HEK293 (cell line): Measurements from ENCODE around the gene TMCC2.

Experiments
- CTCF ChIP-seq: fragments of 450-650 bp; formaldehyde crosslinking; IDR thresholded peaks from 2 replicates; pipeline ENCODE4 v1.5.1; 2016; ENCODE audit warnings: missing biosample characterization, missing genetic modification characterization
- TSHZ1 ChIP-seq: fragments of 450-650 bp; formaldehyde crosslinking; IDR thresholded peaks from 2 replicates; pipeline ENCODE4 v1.5.1; 2016; ENCODE audit warnings: missing biosample characterization, missing genetic modification characterization, borderline replicate concordance
- YY1 ChIP-seq: fragments of 450-650 bp; formaldehyde crosslinking; IDR thresholded peaks from 2 replicates; pipeline ENCODE4 v1.5.1; 2018; ENCODE audit warnings: missing biosample characterization, missing genetic modification characterization
- ZBTB1 ChIP-seq: fragments of 450-650 bp; formaldehyde crosslinking; IDR thresholded peaks from 2 replicates; pipeline ENCODE4 v1.5.1; 2016; ENCODE audit warnings: missing biosample characterization, missing genetic modification characterization
- ZBTB20 ChIP-seq: fragments of 450-650 bp; formaldehyde crosslinking; IDR thresholded peaks from 2 replicates; pipeline ENCODE4 v1.5.1; 2016; ENCODE audit warnings: missing biosample characterization, missing genetic modification characterization
- ZNF302 ChIP-seq: fragments of 450-650 bp; formaldehyde crosslinking; IDR thresholded peaks from 2 replicates; pipeline ENCODE4 v1.5.1; 2016; ENCODE audit warnings: missing biosample characterization, missing genetic modification characterization, low read depth
- ZNF311 ChIP-seq: fragments of 450-650 bp; formaldehyde crosslinking; IDR thresholded peaks from 2 replicates; pipeline ENCODE4 v1.5.1; 2017; ENCODE audit warnings: missing biosample characterization, missing genetic modification characterization, borderline replicate concordance
- ZNF510 ChIP-seq: fragments of 450-650 bp; formaldehyde crosslinking; IDR thresholded peaks from 2 replicates; pipeline ENCODE4 v1.5.1; 2018; ENCODE audit warnings: mild to moderate bottlenecking, missing genetic modification characterization, missing biosample characterization; ENCODE audit not compliant: insufficient replicate concordance
- ZXDB ChIP-seq: fragments of 450-650 bp; formaldehyde crosslinking; IDR thresholded peaks from 2 replicates; pipeline ENCODE4 v1.5.1; 2016; ENCODE audit warnings: missing biosample characterization, missing genetic modification characterization

- no peak for TF ChIP-seq CTCF
- no peak for TF ChIP-seq ZXDB
- no peak for TF ChIP-seq ZNF302 (tag by site-specific recombination)
- no peak for TF ChIP-seq ZBTB20 (tag by site-specific recombination)
- TF ChIP-seq YY1 (tag by site-specific recombination), result no peak
- no peak for TF ChIP-seq TSHZ1 (tag by site-specific recombination)
- no peak for TF ChIP-seq ZBTB1 (tag by site-specific recombination)
- no peak for TF ChIP-seq ZNF510 (tag by site-specific recombination)
- TF ChIP-seq ZNF311 (tag by site-specific recombination), result no peak
Observed at GRCh38 chr1:205236951-205237475, 9.3 kb downstream of the TMCC2 start.
